ENCODE results near the gene TJP2.

- TF ChIP-seq CTCF (IDR thresholded peaks at IDR 0.05) (no peak), POLR2A (IDR thresholded peaks at IDR 0.05) (no peak)
Observed at GRCh38 chr9:69293156-69293555, 119.1 kb downstream of the TJP2 start.

Data from lower leg skin (tissue), 3 donors.